ENCODE results near the gene ARID5B.

Gene ARID5B

DNA sequence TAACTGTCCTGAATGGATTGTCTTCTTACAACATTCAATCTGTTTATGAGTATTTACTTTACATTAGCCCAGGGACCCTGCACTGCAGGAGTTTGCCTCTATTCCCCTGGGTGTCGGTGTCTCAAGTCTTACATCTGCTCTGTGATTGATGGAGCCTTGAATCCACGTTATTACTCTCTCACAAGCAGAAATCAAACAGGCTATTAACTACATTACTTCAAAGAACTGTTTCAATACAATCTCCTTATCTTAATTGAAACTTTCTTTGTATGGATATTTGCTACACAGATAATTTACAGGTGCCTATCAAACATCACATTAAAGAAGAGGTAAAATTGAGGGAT is 3.1 kb upstream of the ARID5B start (continued):
- TF ChIP-seq TSHZ1 (tag by site-specific recombination; IDR thresholded peaks at IDR 0.05; ENCODE audit: borderline replicate concordance) (peak; percentile 85), ZNF777 (tag by site-specific recombination; IDR thresholded peaks at IDR 0.05; ENCODE audit: borderline replicate concordance) (no peak), ZNF791 (tag by site-specific recombination; IDR thresholded peaks at IDR 0.05) (no peak), KLF16 (tag by site-specific recombination; IDR thresholded peaks at IDR 0.05) (no peak), ATF2 (tag by site-specific recombination; IDR thresholded peaks at IDR 0.05; ENCODE audit: low read depth) (peak; percentile 38; the same call in 1 of the 2 replicates), ZNF350 (tag by site-specific recombination; IDR thresholded peaks at IDR 0.05) (no peak), ZNF416 (tag by site-specific recombination; IDR thresholded peaks at IDR 0.05) (no peak), ZNF37A (tag by site-specific recombination; IDR thresholded peaks at IDR 0.05) (no peak), ZNF2 (tag by site-specific recombination; IDR thresholded peaks at IDR 0.05) (no peak), SCRT1 (tag by site-specific recombination; IDR thresholded peaks at IDR 0.05; ENCODE audit: borderline replicate concordance) (peak; percentile 88), ZNF623 (tag by site-specific recombination; IDR thresholded peaks at IDR 0.05) (no peak), ZNF677 (tag by site-specific recombination; IDR thresholded peaks at IDR 0.05) (no peak), REPIN1 (tag by site-specific recombination; IDR thresholded peaks at IDR 0.05; ENCODE audit: low read depth) (no peak), ZNF140 (tag by site-specific recombination; IDR thresholded peaks at IDR 0.05) (no peak), KLF7 (tag by site-specific recombination; IDR thresholded peaks at IDR 0.05; ENCODE audit: borderline replicate concordance) (0 out of 2 replicates have a peak, but pooled peaks have one; percentile 32), ZNF335 (tag by site-specific recombination; conservative IDR thresholded peaks at IDR 0.05) (no peak), ZNF514 (tag by site-specific recombination; IDR thresholded peaks at IDR 0.05) (no peak), ZNF600 (tag by site-specific recombination; IDR thresholded peaks at IDR 0.05) (no peak)
- TF ChIP-seq, protein P1, sequence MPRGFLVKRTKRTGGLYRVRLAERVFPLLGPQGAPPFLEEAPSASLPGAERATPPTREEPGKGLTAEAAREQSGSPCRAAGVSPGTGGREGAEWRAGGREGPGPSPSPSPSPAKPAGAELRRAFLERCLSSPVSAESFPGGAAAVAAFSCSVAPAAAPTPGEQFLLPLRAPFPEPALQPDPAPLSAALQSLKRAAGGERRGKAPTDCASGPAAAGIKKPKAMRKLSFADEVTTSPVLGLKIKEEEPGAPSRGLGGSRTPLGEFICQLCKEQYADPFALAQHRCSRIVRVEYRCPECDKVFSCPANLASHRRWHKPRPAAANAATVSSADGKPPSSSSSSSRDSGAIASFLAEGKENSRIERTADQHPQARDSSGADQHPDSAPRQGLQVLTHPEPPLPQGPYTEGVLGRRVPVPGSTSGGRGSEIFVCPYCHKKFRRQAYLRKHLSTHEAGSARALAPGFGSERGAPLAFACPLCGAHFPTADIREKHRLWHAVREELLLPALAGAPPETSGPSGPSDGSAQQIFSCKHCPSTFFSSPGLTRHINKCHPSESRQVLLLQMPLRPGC (tag by site-specific recombination; IDR thresholded peaks at IDR 0.05), result peak; percentile 58; the same call in 1 of the 2 replicates
- TF ChIP-seq, protein P2, sequence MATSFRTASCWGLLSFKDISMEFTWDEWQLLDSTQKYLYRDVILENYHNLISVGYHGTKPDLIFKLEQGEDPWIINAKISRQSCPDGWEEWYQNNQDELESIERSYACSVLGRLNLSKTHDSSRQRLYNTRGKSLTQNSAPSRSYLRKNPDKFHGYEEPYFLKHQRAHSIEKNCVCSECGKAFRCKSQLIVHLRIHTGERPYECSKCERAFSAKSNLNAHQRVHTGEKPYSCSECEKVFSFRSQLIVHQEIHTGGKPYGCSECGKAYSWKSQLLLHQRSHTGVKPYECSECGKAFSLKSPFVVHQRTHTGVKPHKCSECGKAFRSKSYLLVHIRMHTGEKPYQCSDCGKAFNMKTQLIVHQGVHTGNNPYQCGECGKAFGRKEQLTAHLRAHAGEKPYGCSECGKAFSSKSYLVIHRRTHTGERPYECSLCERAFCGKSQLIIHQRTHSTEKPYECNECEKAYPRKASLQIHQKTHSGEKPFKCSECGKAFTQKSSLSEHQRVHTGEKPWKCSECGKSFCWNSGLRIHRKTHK (tag by site-specific recombination; IDR thresholded peaks at IDR 0.05), result no peak
- TF ChIP-seq, protein P3, sequence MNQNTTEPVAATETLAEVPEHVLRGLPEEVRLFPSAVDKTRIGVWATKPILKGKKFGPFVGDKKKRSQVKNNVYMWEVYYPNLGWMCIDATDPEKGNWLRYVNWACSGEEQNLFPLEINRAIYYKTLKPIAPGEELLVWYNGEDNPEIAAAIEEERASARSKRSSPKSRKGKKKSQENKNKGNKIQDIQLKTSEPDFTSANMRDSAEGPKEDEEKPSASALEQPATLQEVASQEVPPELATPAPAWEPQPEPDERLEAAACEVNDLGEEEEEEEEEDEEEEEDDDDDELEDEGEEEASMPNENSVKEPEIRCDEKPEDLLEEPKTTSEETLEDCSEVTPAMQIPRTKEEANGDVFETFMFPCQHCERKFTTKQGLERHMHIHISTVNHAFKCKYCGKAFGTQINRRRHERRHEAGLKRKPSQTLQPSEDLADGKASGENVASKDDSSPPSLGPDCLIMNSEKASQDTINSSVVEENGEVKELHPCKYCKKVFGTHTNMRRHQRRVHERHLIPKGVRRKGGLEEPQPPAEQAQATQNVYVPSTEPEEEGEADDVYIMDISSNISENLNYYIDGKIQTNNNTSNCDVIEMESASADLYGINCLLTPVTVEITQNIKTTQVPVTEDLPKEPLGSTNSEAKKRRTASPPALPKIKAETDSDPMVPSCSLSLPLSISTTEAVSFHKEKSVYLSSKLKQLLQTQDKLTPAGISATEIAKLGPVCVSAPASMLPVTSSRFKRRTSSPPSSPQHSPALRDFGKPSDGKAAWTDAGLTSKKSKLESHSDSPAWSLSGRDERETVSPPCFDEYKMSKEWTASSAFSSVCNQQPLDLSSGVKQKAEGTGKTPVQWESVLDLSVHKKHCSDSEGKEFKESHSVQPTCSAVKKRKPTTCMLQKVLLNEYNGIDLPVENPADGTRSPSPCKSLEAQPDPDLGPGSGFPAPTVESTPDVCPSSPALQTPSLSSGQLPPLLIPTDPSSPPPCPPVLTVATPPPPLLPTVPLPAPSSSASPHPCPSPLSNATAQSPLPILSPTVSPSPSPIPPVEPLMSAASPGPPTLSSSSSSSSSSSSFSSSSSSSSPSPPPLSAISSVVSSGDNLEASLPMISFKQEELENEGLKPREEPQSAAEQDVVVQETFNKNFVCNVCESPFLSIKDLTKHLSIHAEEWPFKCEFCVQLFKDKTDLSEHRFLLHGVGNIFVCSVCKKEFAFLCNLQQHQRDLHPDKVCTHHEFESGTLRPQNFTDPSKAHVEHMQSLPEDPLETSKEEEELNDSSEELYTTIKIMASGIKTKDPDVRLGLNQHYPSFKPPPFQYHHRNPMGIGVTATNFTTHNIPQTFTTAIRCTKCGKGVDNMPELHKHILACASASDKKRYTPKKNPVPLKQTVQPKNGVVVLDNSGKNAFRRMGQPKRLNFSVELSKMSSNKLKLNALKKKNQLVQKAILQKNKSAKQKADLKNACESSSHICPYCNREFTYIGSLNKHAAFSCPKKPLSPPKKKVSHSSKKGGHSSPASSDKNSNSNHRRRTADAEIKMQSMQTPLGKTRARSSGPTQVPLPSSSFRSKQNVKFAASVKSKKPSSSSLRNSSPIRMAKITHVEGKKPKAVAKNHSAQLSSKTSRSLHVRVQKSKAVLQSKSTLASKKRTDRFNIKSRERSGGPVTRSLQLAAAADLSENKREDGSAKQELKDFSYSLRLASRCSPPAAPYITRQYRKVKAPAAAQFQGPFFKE (tag by site-specific recombination; IDR thresholded peaks at IDR 0.05; ENCODE audit: borderline replicate concordance), result no peak
- TF ChIP-seq, protein P4, sequence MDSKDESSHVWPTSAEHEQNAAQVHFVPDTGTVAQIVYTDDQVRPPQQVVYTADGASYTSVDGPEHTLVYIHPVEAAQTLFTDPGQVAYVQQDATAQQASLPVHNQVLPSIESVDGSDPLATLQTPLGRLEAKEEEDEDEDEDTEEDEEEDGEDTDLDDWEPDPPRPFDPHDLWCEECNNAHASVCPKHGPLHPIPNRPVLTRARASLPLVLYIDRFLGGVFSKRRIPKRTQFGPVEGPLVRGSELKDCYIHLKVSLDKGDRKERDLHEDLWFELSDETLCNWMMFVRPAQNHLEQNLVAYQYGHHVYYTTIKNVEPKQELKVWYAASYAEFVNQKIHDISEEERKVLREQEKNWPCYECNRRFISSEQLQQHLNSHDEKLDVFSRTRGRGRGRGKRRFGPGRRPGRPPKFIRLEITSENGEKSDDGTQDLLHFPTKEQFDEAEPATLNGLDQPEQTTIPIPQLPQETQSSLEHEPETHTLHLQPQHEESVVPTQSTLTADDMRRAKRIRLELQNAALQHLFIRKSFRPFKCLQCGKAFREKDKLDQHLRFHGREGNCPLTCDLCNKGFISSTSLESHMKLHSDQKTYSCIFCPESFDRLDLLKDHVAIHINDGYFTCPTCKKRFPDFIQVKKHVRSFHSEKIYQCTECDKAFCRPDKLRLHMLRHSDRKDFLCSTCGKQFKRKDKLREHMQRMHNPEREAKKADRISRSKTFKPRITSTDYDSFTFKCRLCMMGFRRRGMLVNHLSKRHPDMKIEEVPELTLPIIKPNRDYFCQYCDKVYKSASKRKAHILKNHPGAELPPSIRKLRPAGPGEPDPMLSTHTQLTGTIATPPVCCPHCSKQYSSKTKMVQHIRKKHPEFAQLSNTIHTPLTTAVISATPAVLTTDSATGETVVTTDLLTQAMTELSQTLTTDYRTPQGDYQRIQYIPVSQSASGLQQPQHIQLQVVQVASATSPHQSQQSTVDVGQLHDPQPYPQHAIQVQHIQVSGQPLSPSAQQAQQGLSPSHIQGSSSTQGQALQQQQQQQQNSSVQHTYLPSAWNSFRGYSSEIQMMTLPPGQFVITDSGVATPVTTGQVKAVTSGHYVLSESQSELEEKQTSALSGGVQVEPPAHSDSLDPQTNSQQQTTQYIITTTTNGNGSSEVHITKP (tag by site-specific recombination; IDR thresholded peaks at IDR 0.05), result no peak

Data from HEK293 (cell line).